G401 (cell line): ENCODE measurements around the gene TEAD1. TPM values are rescaled to one million over a fixed set of nuclear protein-coding genes. Genes with fewer than 3 reads are reported as not detected.

Source experiments
- DNase-seq: peaks from one replicate; pipeline ENCODE4 v3.0.0-alpha.2; 2015; ENCODE audit warnings: low spot score
- in situ Hi-C: cut with HindIII; loops from 2 replicates; pipeline ENCODE4 v1.10.0; 2016; ENCODE audit warnings: low sequenced_read_pairs, mixed read lengths
- total RNA-seq: library from RNA; depleted of rRNA; stranded (reverse); fragments of >200 nt; shearing (Covaris generic); gene quantifications from 2 replicates; pipeline ENCODE4 v1.2.3, GENCODE V29; 2014

TEAD1 gene
- total RNA-seq, 1 experiment from 2014 or later, result 33.4 TPM

GRCh38 chr11:12815931-12816494 lies 141.8 kb downstream of the TEAD1 start:
- DNase-seq, result no peak
- in situ Hi-C loops, result no loop called here

DNA sequence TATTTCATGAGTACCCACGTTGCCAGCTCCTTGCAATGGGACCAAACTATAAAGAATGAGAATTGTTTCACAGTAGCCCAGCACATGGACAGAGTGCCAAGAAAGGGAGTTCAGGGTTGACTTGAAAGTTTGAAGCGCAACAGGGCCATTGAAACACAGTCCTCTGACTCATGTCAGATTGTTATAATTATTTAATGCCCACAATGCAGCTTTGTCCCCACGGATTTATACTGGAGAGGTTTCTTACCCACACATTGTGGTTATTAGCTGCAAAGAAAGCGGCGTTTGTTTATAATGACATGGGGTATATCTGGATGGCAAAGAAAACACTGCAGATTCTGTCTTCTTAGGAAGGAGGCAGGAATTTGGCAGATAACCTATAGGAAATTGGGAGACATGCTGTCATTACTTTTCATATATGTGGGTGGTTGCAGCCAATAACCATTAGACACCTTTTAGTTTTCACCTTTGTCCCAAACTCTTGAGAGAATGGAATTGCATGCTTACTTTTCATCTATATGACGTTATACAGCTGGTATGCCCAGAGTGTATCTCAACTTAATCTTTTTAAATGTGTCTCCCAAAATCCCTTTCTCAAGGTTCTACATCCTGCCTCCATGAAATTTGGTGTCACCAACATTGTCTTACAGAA lies 143.6 kb downstream of the TEAD1 start:
- in situ Hi-C loops, result no loop called here
- DNase-seq, result no peak

GRCh38 chr11:12818333-12819015 lies 144.3 kb downstream of the TEAD1 start:
- DNase-seq, result no peak
- in situ Hi-C loops, result no loop called here

GRCh38 chr11:12822392-12823022 lies 148.3 kb downstream of the TEAD1 start:
- no peak for DNase-seq
- in situ Hi-C loops, result no loop called here

DNA sequence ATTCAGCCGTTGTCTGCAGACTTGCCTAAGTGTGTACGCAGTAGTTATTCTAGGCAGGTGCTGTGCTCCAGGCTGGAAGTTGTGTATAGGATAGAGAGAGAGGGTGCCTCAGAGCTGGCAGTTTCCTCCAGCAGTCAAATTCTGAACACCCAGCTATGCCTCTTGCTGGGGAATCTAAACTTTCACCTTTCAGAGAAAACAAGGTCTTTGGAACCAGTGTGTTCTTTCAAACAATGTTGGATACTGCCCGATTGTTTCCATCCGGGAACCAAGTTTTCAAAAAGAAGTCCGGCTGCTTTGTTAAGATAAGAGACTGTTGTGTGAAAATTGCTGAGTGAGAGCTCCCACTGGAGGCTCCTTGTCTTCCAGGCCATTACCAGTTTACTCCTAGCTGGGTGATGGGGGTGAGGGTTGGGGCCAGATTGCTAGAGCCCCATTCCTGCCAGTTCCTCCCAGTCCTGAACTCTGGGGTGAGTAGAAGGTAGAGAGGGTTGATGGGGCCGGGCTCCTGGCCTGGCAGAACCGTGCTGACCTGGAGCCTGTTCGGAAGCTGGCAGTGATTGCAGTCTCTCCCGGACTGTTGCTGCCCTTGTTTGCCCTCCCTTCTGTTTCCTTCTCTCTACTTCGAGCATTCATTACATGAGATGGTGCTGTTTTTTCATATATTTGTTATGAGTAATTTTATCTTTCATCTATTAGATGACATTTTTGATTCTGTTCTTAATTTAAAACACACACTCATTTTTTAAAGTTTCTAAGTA lies 150.2 kb downstream of the TEAD1 start:
- DNase-seq, result no peak
- in situ Hi-C loops, result no loop called here

DNA sequence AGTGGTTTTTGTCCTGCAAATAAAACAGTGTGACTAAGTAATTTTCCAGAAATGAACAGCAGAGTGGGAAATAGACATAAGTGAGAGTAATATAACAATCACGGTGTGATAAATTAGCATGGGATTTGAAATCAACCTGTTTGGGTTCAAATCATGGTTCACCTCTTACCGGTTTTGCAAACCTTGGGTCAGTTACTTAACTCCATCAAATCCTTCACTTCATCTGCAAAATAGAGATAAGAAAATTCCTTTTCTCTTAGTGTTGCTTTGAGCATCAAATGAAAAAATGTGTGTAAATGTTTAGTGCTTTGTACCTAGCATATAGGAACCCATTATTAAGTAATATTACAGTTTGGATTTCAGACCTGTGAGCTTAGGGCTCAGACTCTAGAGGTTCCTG lies 152.2 kb downstream of the TEAD1 start:
- no peak for DNase-seq
- in situ Hi-C loops, result no loop called here

DNA sequence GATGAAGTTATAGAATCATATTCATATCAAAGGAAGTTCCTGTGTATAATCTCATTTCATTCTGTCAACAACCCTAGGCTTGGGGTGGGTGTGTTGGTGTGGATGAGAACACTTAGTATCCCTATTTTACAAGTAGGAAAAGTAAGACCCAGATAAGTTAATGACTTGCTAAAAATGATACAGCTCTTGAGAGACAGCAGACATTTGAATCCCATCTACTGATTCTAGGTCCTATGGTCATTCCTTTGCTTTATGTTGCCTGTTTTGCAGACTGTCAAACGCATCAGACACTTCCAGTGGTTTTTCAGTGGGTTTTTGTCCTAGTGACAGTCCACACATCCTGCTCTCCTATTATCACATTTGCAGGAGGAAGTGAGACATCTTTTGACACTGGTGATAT lies 153.1 kb downstream of the TEAD1 start:
- no peak for DNase-seq
- in situ Hi-C loops, result no loop called here

- in situ Hi-C loops, result no loop called here
- peak; percentile 23 for DNase-seq
Measured at GRCh38 chr11:12827929-12828812, 153.9 kb downstream of the TEAD1 start.

DNA sequence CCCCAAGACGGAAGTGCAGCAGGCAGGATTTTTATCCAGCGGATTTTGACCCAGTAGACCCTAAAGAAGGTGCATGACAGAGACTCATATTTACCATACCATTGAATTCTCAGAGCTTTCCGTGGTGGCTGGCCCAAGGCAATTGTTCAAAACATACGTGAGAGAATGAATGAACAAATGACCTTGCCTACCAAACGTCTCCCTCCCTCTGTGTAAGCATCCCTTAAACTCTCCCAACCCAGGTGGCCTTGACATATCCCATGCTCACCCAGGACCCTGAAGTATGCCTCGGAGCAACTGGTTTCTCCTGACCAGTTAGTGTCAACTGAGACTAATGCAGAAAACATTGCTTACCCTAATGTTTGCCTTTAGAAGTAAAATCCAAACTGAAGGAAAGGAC lies 154.9 kb downstream of the TEAD1 start:
- in situ Hi-C loops, result no loop called here
- DNase-seq, result no peak

- no peak for DNase-seq
- in situ Hi-C loops, result no loop called here
Measured at GRCh38 chr11:12829540-12830314, 155.5 kb downstream of the TEAD1 start.

DNA sequence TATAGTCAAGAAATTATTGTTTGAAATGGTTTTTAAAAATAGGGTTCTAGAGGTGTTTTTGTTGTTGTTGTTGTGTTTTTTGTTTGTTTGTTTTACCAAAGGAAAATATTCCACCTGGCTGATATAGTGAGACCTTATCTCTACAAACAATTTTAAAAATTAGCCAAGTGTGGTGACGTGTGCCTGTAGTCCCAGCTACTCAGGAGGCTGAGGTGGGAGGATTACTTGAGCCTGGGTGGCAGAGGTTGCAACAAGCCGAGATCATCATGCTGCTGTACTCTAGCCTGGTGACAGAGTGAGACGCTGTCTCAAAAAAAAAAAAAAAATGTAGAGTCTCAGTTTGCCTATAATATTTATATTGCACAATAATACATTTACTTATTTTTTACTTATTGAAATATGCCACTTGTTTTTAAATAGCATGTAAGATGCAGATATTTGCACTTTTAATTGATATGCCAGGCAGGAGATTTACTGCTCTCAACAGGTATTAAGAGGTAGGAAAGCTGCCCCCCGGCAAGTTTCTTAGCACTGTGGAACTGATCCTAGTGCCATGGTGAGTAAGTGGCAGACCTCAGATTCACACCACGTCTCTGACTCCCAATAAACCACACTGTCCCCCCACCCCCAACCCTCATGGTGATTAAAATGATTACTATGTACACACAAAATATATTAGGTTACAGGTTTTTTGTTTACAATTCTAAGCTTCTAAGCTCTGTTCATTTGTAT lies 157.4 kb downstream of the TEAD1 start:
- no peak for DNase-seq
- in situ Hi-C loops, result no loop called here

- in situ Hi-C loops, result no loop called here
- no peak for DNase-seq
Measured at GRCh38 chr11:12832480-12833224, 158.4 kb downstream of the TEAD1 start.

- no peak for DNase-seq
- in situ Hi-C loops, result no loop called here
Measured at GRCh38 chr11:12834166-12834565, 159.9 kb downstream of the TEAD1 start.

DNA sequence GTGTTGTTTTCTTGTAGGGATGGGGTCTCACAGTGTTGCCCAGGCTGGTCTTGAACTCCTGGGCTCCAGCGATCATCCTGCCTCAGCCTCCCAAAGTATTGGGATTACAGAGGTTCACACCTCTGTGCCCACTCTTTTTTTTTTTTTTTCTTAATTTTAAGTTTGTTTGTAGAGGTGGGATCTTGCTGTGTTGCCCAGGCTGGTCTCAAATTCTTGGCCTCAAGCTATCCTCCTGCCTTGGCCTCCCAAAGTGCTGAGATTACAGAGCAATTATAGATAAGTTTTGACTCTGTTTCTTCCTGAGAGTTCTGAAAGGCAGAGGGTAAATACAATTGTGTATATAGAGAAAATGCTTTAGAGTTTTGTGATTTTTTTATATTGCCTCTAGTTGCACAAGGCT lies 160.4 kb downstream of the TEAD1 start:
- no peak for DNase-seq
- in situ Hi-C loops, result no loop called here

DNA sequence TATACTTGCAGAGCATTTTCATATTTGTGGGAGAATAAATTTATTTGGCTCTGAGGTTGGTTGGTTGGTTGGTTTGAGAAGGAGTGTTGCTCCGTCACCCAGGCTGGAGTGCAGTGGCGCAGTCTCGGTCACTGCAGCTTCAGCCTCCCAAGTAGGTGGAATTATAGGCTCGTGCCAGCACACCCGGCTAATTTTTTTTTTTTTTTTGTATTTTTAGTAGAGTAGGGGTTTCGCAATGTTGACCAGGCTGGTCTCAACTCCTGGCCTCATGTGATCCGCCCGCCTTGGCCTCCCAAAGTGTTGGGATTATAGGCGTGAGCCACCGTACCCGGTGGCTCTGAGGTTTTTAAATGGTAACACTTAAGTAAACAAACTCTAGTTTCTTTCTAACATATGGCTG lies 161.1 kb downstream of the TEAD1 start:
- in situ Hi-C loops, result no loop called here
- no peak for DNase-seq

- DNase-seq, result no peak
- in situ Hi-C loops, result no loop called here
Measured at GRCh38 chr11:12838463-12839123, 164.4 kb downstream of the TEAD1 start.
